ENCODE measurements around the gene SHISAL2B. TPM values are rescaled to one million over a fixed set of nuclear protein-coding genes. Genes with fewer than 3 reads are reported as not detected.
"Not testable (repeated sequence)": the region's sequence is repeated elsewhere in the genome, so short reads cannot be mapped to it uniquely, and the experiment has no call there.

SHISAL2B gene
- polyA plus RNA-seq, 4 donors = 0.18 TPM; not detected in 3

GRCh38 chr5:64685866-64686265 is 4.4 kb upstream of the SHISAL2B start:
- Histone ChIP-seq H3K9me3 (ENCODE audit: control insufficient read depth in 2 of 2, insufficient read depth in 1 of 2, low read depth in 1 of 2, low read length in 1 of 2) (no peaks in the 10 kb centered on the region), H3K4me3 (ENCODE audit: low read depth in 1 of 3, low read length in 3 of 3) (no peak overlapping the region), H3K36me3 (ENCODE audit: control insufficient read depth in 3 of 3, insufficient read depth in 2 of 3, low read depth in 1 of 3, low read length in 3 of 3) (no peaks in the 10 kb centered on the region), H3K27me3 (ENCODE audit: control insufficient read depth in 3 of 3, insufficient read depth in 3 of 3, low read length in 3 of 3) (peaks cover 6 to 25% (median 9%) of the 10 kb centered on the region in 3 donors), H3K27ac (ENCODE audit: low read depth in 1 of 3, low read length in 2 of 3) (no peak overlapping the region), H3K4me1 (ENCODE audit: control insufficient read depth in 3 of 3, insufficient read depth in 2 of 3, low read depth in 1 of 3, low read length in 2 of 3) (no peaks in the 10 kb centered on the region)
- no peak for FAIRE-seq
- DNase-seq = peak in 1 of 2 donors; percentile 2
- 12 to 56% (median 33%) methylated on average over 5 of the region's 5 CpGs for WGBS, 3 donors

GRCh38 chr5:64688391-64688790 is 1.9 kb upstream of the SHISAL2B start:
- WGBS, 3 donors = 76 to 90% (median 89%) methylated on average over 3 of the region's 3 CpGs
- Histone ChIP-seq H3K27ac (ENCODE audit: low read depth in 1 of 3, low read length in 2 of 3) (no peak overlapping the region), H3K9me3 (ENCODE audit: control insufficient read depth in 2 of 2, insufficient read depth in 1 of 2, low read depth in 1 of 2, low read length in 1 of 2) (no peaks in the 10 kb centered on the region), H3K4me3 (ENCODE audit: low read depth in 1 of 3, low read length in 3 of 3) (no peak overlapping the region), H3K27me3 (ENCODE audit: control insufficient read depth in 3 of 3, insufficient read depth in 3 of 3, low read length in 3 of 3) (peaks cover 9 to 38% (median 13%) of the 10 kb centered on the region in 3 donors), H3K4me1 (ENCODE audit: control insufficient read depth in 3 of 3, insufficient read depth in 2 of 3, low read depth in 1 of 3, low read length in 2 of 3) (no peaks in the 10 kb centered on the region), H3K36me3 (ENCODE audit: control insufficient read depth in 3 of 3, insufficient read depth in 2 of 3, low read depth in 1 of 3, low read length in 3 of 3) (no peaks in the 10 kb centered on the region)
- no peak for FAIRE-seq
- no peak for DNase-seq

DNA sequence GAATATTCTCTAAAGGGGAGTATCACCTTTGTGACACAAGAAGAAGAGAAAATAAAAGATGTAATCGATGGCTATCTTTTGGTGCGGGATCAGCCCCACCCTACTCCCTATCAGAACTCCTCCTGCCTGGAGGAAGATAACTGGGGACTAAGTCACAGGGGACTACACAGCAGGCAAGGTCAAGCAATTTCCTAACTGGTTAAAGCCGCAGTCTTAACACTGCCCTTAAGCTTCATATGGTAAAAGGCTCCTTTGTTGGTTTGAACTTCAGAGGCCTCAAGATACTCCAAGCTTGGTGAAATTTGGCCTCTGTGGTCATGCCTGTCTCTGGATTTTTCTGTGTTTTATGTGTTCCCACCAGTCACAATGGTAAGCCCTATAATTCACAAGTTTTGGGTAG is 1.3 kb upstream of the SHISAL2B start:
- Histone ChIP-seq H3K4me1 (ENCODE audit: control insufficient read depth in 3 of 3, insufficient read depth in 2 of 3, low read depth in 1 of 3, low read length in 2 of 3) (no peaks in the 10 kb centered on the region), H3K36me3 (ENCODE audit: control insufficient read depth in 3 of 3, insufficient read depth in 2 of 3, low read depth in 1 of 3, low read length in 3 of 3) (no peaks in the 10 kb centered on the region), H3K27ac (ENCODE audit: low read depth in 1 of 3, low read length in 2 of 3) (no peak overlapping the region), H3K9me3 (ENCODE audit: control insufficient read depth in 2 of 2, insufficient read depth in 1 of 2, low read depth in 1 of 2, low read length in 1 of 2) (no peaks in the 10 kb centered on the region), H3K27me3 (ENCODE audit: control insufficient read depth in 3 of 3, insufficient read depth in 3 of 3, low read length in 3 of 3) (peaks cover 9 to 38% (median 15%) of the 10 kb centered on the region in 3 donors), H3K4me3 (ENCODE audit: low read depth in 1 of 3, low read length in 3 of 3) (no peak overlapping the region)
- 37 to 71% (median 50%) methylated on average over 3 of the region's 3 CpGs for WGBS, 3 donors
- DNase-seq = no peak
- FAIRE-seq = no peak

DNA sequence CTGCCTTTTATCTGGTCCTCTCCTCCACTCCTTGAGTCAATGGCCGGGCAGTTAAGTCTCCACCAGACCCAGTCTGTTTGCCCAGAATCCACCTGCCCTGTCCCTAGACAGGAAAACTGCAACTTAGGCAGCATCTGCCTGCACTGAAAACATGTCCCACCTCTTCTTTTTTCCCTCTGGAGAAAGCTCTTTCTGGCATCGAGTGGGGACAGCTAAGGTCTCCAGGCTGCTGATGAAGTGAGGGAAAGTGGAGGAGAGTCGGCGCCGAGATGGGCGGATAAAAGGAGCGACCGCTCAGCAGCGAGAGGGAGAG is 243 bp upstream of the SHISAL2B start:
- DNase-seq = peak in 1 of 2 donors; percentile 15
- 2 to 7% (median 4%) methylated on average over 9 of the region's 9 CpGs for WGBS, 3 donors
- Histone ChIP-seq H3K9me3 (ENCODE audit: control insufficient read depth in 2 of 2, insufficient read depth in 1 of 2, low read depth in 1 of 2, low read length in 1 of 2) (no peaks in the 10 kb centered on the region), H3K4me1 (ENCODE audit: control insufficient read depth in 3 of 3, insufficient read depth in 2 of 3, low read depth in 1 of 3, low read length in 2 of 3) (no peaks in the 10 kb centered on the region), H3K27me3 (ENCODE audit: control insufficient read depth in 3 of 3, insufficient read depth in 3 of 3, low read length in 3 of 3) (peaks cover 9 to 38% (median 15%) of the 10 kb centered on the region in 3 donors), H3K36me3 (ENCODE audit: control insufficient read depth in 3 of 3, insufficient read depth in 2 of 3, low read depth in 1 of 3, low read length in 3 of 3) (no peaks in the 10 kb centered on the region), H3K4me3 (ENCODE audit: low read depth in 1 of 3, low read length in 3 of 3) (no peak overlapping the region), H3K27ac (ENCODE audit: low read depth in 1 of 3, low read length in 2 of 3) (no peak overlapping the region)
- no peak for FAIRE-seq

- 37 to 50% (median 48%) methylated on average over 3 of the region's 3 CpGs for WGBS, 3 donors
- DNase-seq (no peak), FAIRE-seq (no peak)
- Histone ChIP-seq H3K27me3 (ENCODE audit: control insufficient read depth in 3 of 3, insufficient read depth in 3 of 3, low read length in 3 of 3) (peaks cover 9 to 38% (median 15%) of the 10 kb centered on the region in 3 donors), H3K27ac (ENCODE audit: low read depth in 1 of 3, low read length in 2 of 3) (no peak overlapping the region), H3K9me3 (ENCODE audit: control insufficient read depth in 2 of 2, insufficient read depth in 1 of 2, low read depth in 1 of 2, low read length in 1 of 2) (peaks cover 0 to 1% of the 10 kb centered on the region in 2 donors), H3K4me3 (ENCODE audit: low read depth in 1 of 3, low read length in 3 of 3) (no peak overlapping the region), H3K4me1 (ENCODE audit: control insufficient read depth in 3 of 3, insufficient read depth in 2 of 3, low read depth in 1 of 3, low read length in 2 of 3) (no peaks in the 10 kb centered on the region), H3K36me3 (ENCODE audit: control insufficient read depth in 3 of 3, insufficient read depth in 2 of 3, low read depth in 1 of 3, low read length in 3 of 3) (no peaks in the 10 kb centered on the region)
Observed at GRCh38 chr5:64691291-64691690, 988 bp downstream of the SHISAL2B start.

DNA sequence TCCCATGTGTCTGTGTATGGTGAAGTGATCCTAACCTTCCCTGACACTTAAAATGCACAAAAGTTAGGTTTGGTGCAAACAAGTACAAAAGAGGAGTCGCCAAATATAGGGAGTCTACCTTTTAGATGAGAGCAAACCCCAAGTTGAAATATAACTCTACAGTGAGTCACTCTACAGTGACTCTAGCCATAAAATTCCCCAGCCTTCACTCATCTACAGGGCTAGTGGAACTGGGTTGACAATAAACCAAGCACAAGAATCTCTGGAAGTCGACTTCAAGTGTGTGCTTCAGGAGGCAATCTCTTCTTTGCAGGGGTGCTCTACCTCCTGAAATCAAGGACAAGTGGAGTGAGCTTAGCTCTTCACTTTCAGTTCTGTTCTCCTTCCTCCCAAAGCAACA is 3.3 kb downstream of the SHISAL2B start:
- FAIRE-seq (no peak), DNase-seq (no peak)
- no peak overlapping the region for H3K27ac ChIP-seq (ENCODE audit: low read depth in 1 of 3, low read length in 2 of 3)
- H3K27me3 ChIP-seq (ENCODE audit: control insufficient read depth in 3 of 3, insufficient read depth in 3 of 3, low read length in 3 of 3) = peaks cover 9 to 35% (median 15%) of the 10 kb centered on the region in 3 donors
- no peaks in the 10 kb centered on the region for H3K36me3 ChIP-seq (ENCODE audit: control insufficient read depth in 3 of 3, insufficient read depth in 2 of 3, low read depth in 1 of 3, low read length in 3 of 3)
- WGBS, 3 donors = 63 to 76% (median 71%) methylated on average over 2 of the region's 2 CpGs
- H3K9me3 ChIP-seq (ENCODE audit: control insufficient read depth in 2 of 2, insufficient read depth in 1 of 2, low read depth in 1 of 2, low read length in 1 of 2) = peaks cover 0 to 5% of the 10 kb centered on the region in 2 donors
- H3K4me3 ChIP-seq (ENCODE audit: low read depth in 1 of 3, low read length in 3 of 3) = no peak overlapping the region
- no peaks in the 10 kb centered on the region for H3K4me1 ChIP-seq (ENCODE audit: control insufficient read depth in 3 of 3, insufficient read depth in 2 of 3, low read depth in 1 of 3, low read length in 2 of 3)

DNA sequence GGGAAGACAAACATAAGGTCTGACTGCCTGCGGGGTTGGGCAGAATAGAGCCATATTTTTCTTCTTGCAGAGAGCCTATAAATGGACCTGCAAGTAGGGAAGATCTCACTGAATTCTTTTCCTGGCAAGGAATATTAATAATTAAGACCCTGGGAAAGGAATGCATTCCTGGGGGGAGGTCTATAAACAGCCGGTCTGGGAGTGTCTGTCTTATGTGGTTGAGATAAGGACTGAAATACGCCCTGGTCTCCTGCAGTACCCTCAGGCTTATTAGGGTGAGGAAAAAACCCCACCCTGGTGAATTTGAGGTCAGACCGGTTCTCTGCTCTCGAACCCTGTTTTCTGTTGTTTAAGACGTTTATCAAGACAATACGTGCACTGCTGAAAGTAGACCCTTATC is 6.1 kb downstream of the SHISAL2B start:
- 84 to 89% (median 89%) methylated on average over 7 of the region's 7 CpGs for WGBS, 3 donors
- not testable (repeated sequence) for H3K4me3 ChIP-seq (ENCODE audit: low read depth in 1 of 3, low read length in 3 of 3); H3K9me3 ChIP-seq (ENCODE audit: control insufficient read depth in 2 of 2, insufficient read depth in 1 of 2, low read depth in 1 of 2, low read length in 1 of 2); H3K27ac ChIP-seq (ENCODE audit: low read depth in 1 of 3, low read length in 2 of 3); FAIRE-seq; DNase-seq; H3K36me3 ChIP-seq (ENCODE audit: control insufficient read depth in 3 of 3, insufficient read depth in 2 of 3, low read depth in 1 of 3, low read length in 3 of 3); H3K27me3 ChIP-seq (ENCODE audit: control insufficient read depth in 3 of 3, insufficient read depth in 3 of 3, low read length in 3 of 3); H3K4me1 ChIP-seq (ENCODE audit: control insufficient read depth in 3 of 3, insufficient read depth in 2 of 3, low read depth in 1 of 3, low read length in 2 of 3)

- Histone ChIP-seq H3K27ac (ENCODE audit: low read depth in 1 of 3, low read length in 2 of 3) (no peak overlapping the region), H3K4me3 (ENCODE audit: low read depth in 1 of 3, low read length in 3 of 3) (no peak overlapping the region), H3K36me3 (ENCODE audit: control insufficient read depth in 3 of 3, insufficient read depth in 2 of 3, low read depth in 1 of 3, low read length in 3 of 3) (no peaks in the 10 kb centered on the region), H3K4me1 (ENCODE audit: control insufficient read depth in 3 of 3, insufficient read depth in 2 of 3, low read depth in 1 of 3, low read length in 2 of 3) (no peaks in the 10 kb centered on the region), H3K27me3 (ENCODE audit: control insufficient read depth in 3 of 3, insufficient read depth in 3 of 3, low read length in 3 of 3) (no peaks in the 10 kb centered on the region), H3K9me3 (ENCODE audit: control insufficient read depth in 2 of 2, insufficient read depth in 1 of 2, low read depth in 1 of 2, low read length in 1 of 2) (peaks cover 0 to 5% of the 10 kb centered on the region in 2 donors)
- FAIRE-seq (no peak), DNase-seq (no peak)
- 84 to 87% (median 86%) methylated on average over 4 of the region's 4 CpGs for WGBS, 3 donors
Observed at GRCh38 chr5:64700765-64701164, 10.5 kb downstream of the SHISAL2B start.

- not testable (repeated sequence) for H3K4me1 ChIP-seq (ENCODE audit: control insufficient read depth in 3 of 3, insufficient read depth in 2 of 3, low read depth in 1 of 3, low read length in 2 of 3); H3K4me3 ChIP-seq (ENCODE audit: low read depth in 1 of 3, low read length in 3 of 3); DNase-seq; FAIRE-seq; H3K9me3 ChIP-seq (ENCODE audit: control insufficient read depth in 2 of 2, insufficient read depth in 1 of 2, low read depth in 1 of 2, low read length in 1 of 2); H3K36me3 ChIP-seq (ENCODE audit: control insufficient read depth in 3 of 3, insufficient read depth in 2 of 3, low read depth in 1 of 3, low read length in 3 of 3); H3K27ac ChIP-seq (ENCODE audit: low read depth in 1 of 3, low read length in 2 of 3); H3K27me3 ChIP-seq (ENCODE audit: control insufficient read depth in 3 of 3, insufficient read depth in 3 of 3, low read length in 3 of 3)
- 34 to 48% (median 37%) methylated on average over 2 of the region's 2 CpGs for WGBS, 3 donors
Observed at GRCh38 chr5:64706074-64706473, 15.8 kb downstream of the SHISAL2B start.
